ENCODE measurements around the gene DNAJB4. TPM values are rescaled to one million over a fixed set of nuclear protein-coding genes. Genes with fewer than 3 reads are reported as not detected.

DNAJB4 gene
- total and polyA plus RNA-seq, 2 donors (not counting 1 experiment from before 2014, with no cell fraction given): 3.6 to 17.0 TPM

DNA sequence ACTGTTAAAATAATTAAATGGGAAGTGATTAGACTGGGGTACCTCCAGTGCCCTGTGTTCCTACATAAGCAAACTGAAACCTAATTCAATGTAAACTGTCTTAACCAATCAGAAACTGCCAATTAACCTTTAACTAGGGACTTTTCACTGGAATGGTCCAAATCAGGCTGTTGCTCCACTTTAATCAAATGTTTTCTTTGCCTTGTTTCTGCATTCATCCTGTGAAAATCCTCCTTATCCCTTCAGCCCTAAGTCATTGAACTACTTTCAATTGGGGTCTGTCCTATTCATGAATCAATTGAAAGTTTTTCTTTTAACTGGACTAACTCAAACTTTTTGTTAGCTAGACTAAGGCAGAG, 20.8 kb upstream of the DNAJB4 start:
- Histone ChIP-seq H3K9ac (ENCODE audit: low read length) (no peak overlapping the region), H3K27me3 (replicated peaks in 1 of 4; ENCODE audit: control extremely low read depth in 1 of 4, control insufficient read depth in 3 of 4, insufficient read depth in 4 of 4, low read length in 3 of 4) (no peaks in the 10 kb centered on the region), H3K36me3 (replicated peaks in 1 of 2; ENCODE audit: control extremely low read depth in 1 of 2, control insufficient read depth in 1 of 2, extremely low read depth in 1 of 2, insufficient read depth in 2 of 2, low read length in 1 of 2) (peaks cover 2 to 5% of the 10 kb centered on the region in 2 experiments), H3K27ac (ENCODE audit: low read length in 2 of 2) (no peak overlapping the region), H4K20me1 (ENCODE audit: control insufficient read depth, insufficient read depth, low read length, poor library complexity, severe bottlenecking) (no peaks in the 10 kb centered on the region), H3K4me3 (ENCODE audit: control extremely low read depth in 1 of 5, extremely low read depth in 1 of 5, insufficient read depth in 1 of 5, low read depth in 2 of 5, low read length in 4 of 5) (no peak overlapping the region), H3K4me1 (ENCODE audit: control insufficient read depth in 2 of 2, insufficient read depth in 2 of 2, low read length in 2 of 2) (peaks cover 9 to 11% of the 10 kb centered on the region in 2 donors), H3K9me3 (ENCODE audit: control extremely low read depth in 1 of 3, control insufficient read depth in 2 of 3, insufficient read depth in 1 of 3, low read length in 2 of 3) (no peaks in the 10 kb centered on the region), H3K4me2 (replicated peaks; ENCODE audit: low read depth, low read length, poor library complexity, severe bottlenecking) (no peak overlapping the region), H3K79me2 (ENCODE audit: control insufficient read depth, insufficient read depth, low read length) (peaks cover 47% of the 10 kb centered on the region), H2AFZ (ENCODE audit: insufficient read depth, low read depth, low read length, poor library complexity, severe bottlenecking) (no peak overlapping the region)
- no peak overlapping the region for H3K4me3 Mint-ChIP-seq
- intact Hi-C loops (cut with micrococcal nuclease): no loop called here
- POLR2A ChIA-PET: no interaction called here
- ATAC-seq (ENCODE audit: low read depth) (no peak), DNase-seq (no peak)
- H3K27ac Mint-ChIP-seq: no peak overlapping the region
- no peaks in the 10 kb centered on the region for H3K9me3 Mint-ChIP-seq (ENCODE audit: insufficient read depth)
- CTCF ChIA-PET: interaction anchor here (2.3 kb wide), 1 partner anchor 11 kb away, joined by 6 read pairs; no protein-coding TSS in a partner anchor
- no peaks in the 10 kb centered on the region for H3K27me3 Mint-ChIP-seq
- H3K4me1 Mint-ChIP-seq: peaks cover 20% of the 10 kb centered on the region
- no peak for TF ChIP-seq EZH2 (IDR thresholded peaks at IDR 0.05; ENCODE audit: borderline replicate concordance, insufficient read depth, low read depth, low read length, poor library complexity, severe bottlenecking)
- TF ChIP-seq, protein P1, sequence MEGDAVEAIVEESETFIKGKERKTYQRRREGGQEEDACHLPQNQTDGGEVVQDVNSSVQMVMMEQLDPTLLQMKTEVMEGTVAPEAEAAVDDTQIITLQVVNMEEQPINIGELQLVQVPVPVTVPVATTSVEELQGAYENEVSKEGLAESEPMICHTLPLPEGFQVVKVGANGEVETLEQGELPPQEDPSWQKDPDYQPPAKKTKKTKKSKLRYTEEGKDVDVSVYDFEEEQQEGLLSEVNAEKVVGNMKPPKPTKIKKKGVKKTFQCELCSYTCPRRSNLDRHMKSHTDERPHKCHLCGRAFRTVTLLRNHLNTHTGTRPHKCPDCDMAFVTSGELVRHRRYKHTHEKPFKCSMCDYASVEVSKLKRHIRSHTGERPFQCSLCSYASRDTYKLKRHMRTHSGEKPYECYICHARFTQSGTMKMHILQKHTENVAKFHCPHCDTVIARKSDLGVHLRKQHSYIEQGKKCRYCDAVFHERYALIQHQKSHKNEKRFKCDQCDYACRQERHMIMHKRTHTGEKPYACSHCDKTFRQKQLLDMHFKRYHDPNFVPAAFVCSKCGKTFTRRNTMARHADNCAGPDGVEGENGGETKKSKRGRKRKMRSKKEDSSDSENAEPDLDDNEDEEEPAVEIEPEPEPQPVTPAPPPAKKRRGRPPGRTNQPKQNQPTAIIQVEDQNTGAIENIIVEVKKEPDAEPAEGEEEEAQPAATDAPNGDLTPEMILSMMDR (IDR thresholded peaks at IDR 0.05): no peak

DNA sequence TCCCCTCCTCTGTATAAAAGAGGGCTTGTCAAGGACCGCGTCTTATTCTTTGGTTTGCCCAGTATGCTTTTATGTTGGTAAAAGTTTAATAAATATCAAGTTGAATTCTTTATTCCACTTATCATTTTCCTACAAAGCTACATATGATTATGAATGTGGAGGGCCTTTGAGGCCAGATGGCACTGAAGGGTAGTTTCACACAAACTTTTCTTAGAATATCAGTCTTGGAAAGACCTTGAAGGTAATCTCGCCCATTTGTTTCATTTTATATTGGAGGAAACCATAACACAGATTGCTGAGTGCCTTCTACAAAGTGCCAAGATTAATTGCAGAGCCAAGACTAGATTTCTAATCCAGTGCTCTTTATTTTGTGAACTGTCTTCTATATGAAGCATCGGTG, 20.1 kb upstream of the DNAJB4 start:
- ATAC-seq (ENCODE audit: low read depth): no peak
- Histone ChIP-seq H4K20me1 (ENCODE audit: control insufficient read depth, insufficient read depth, low read length, poor library complexity, severe bottlenecking) (no peaks in the 10 kb centered on the region), H3K27me3 (replicated peaks in 1 of 4; ENCODE audit: control extremely low read depth in 1 of 4, control insufficient read depth in 3 of 4, insufficient read depth in 4 of 4, low read length in 3 of 4) (no peaks in the 10 kb centered on the region), H3K9ac (ENCODE audit: low read length) (no peak overlapping the region), H3K4me2 (replicated peaks; ENCODE audit: low read depth, low read length, poor library complexity, severe bottlenecking) (no peak overlapping the region), H3K4me1 (ENCODE audit: control insufficient read depth in 2 of 2, insufficient read depth in 2 of 2, low read length in 2 of 2) (peaks cover 9 to 11% of the 10 kb centered on the region in 2 donors), H3K4me3 (ENCODE audit: control extremely low read depth in 1 of 5, extremely low read depth in 1 of 5, insufficient read depth in 1 of 5, low read depth in 2 of 5, low read length in 4 of 5) (no peak overlapping the region), H3K36me3 (replicated peaks in 1 of 2; ENCODE audit: control extremely low read depth in 1 of 2, control insufficient read depth in 1 of 2, extremely low read depth in 1 of 2, insufficient read depth in 2 of 2, low read length in 1 of 2) (peaks cover 2 to 5% of the 10 kb centered on the region in 2 experiments), H3K79me2 (ENCODE audit: control insufficient read depth, insufficient read depth, low read length) (peaks cover 53% of the 10 kb centered on the region), H3K9me3 (ENCODE audit: control extremely low read depth in 1 of 3, control insufficient read depth in 2 of 3, insufficient read depth in 1 of 3, low read length in 2 of 3) (no peaks in the 10 kb centered on the region), H2AFZ (ENCODE audit: insufficient read depth, low read depth, low read length, poor library complexity, severe bottlenecking) (no peak overlapping the region), H3K27ac (ENCODE audit: low read length in 2 of 2) (no peak overlapping the region)
- Mint-ChIP-seq H3K27ac (no peak overlapping the region), H3K27me3 (no peaks in the 10 kb centered on the region), H3K4me3 (no peak overlapping the region), H3K9me3 (ENCODE audit: insufficient read depth) (no peaks in the 10 kb centered on the region), H3K4me1 (peaks cover 20% of the 10 kb centered on the region)
- no peak for DNase-seq
- CTCF ChIA-PET: interaction anchor here (2.3 kb wide), 1 partner anchor 10 kb away, joined by 6 read pairs; no protein-coding TSS in a partner anchor
- WGBS (ENCODE audit: insufficient coverage): no CpG with 5 or more reads among the region's 4 CpGs
- POLR2A ChIA-PET: no interaction called here
- intact Hi-C loops (cut with micrococcal nuclease): no loop called here
- TF ChIP-seq, protein P1 (IDR thresholded peaks at IDR 0.05): no peak
- TF ChIP-seq EZH2 (IDR thresholded peaks at IDR 0.05; ENCODE audit: borderline replicate concordance, insufficient read depth, low read depth, low read length, poor library complexity, severe bottlenecking): no peak

All from B cell (primary cell).